GM21528 (cell line): ENCODE results near the gene EFHD1.
"Not testable (repeated sequence)": the region's sequence is repeated elsewhere in the genome, so short reads cannot be mapped to it uniquely, and the experiment has no call there.

ENCODE experiments used
- ATAC-seq: cut with Tn5 transposase; IDR thresholded peaks from one replicate; pipeline ENCODE4 v1.9.1; 2021; ENCODE audit warnings: mild to moderate bottlenecking, moderate library complexity; ENCODE audit not compliant: unreplicated experiment, low FRiP score

EFHD1 gene

DNA sequence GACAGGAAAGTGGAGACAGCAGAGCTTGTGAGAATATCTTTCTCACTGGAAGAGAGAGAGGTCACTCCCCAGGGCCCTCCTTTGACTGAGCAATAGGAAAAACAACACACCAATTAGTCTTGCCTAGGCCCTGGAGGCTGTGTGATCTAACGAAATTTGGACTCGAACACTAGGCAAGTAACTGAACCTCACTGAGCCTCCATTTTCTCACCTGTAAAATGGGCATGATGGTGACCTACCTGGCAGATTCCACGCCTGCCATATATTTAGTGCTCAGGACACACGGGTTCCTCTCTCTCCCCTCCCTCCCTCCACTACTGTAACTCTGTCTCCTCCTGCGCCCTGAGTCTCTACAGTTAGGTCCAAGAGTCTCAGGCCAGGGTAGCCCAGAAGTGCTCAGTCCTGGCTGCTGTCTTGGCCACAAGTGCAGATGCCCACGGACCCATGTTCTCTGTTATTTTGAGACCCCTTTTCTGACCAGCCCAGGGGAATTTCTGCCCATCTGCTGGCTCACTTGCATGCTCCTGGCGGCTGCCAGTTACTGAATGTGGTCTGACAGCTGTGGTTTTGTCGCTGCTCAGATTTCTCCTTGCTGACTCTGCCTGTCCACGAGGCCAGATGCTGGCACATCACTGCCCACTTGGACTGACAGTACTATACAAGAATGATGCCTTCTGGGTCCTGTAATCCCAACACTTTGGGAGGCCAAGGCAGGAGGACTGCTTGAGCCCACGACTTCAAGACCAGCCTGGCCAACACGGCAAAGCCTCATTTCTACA is 54.2 kb downstream of the EFHD1 start:
- ATAC-seq: no peak

DNA sequence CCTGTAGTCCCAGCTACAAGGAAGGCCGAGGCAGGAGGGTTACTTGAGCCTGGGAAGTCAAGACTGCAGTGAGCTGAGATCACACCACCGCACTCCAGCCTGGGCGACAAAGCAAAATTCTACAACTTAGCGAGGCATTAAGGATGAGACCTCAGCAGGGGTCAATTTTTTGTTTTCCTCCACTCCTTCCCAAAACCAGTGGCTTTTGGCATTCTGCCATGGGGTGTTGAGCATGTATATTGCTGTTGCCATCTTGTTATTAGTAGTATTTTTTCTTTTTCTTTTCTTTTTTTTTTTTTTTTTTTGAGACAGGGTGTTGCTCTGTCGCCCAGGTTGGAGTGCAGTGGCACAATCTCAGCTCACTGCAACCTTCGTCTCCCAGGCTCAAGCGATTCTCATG is 54.8 kb downstream of the EFHD1 start:
- ATAC-seq: no peak

DNA sequence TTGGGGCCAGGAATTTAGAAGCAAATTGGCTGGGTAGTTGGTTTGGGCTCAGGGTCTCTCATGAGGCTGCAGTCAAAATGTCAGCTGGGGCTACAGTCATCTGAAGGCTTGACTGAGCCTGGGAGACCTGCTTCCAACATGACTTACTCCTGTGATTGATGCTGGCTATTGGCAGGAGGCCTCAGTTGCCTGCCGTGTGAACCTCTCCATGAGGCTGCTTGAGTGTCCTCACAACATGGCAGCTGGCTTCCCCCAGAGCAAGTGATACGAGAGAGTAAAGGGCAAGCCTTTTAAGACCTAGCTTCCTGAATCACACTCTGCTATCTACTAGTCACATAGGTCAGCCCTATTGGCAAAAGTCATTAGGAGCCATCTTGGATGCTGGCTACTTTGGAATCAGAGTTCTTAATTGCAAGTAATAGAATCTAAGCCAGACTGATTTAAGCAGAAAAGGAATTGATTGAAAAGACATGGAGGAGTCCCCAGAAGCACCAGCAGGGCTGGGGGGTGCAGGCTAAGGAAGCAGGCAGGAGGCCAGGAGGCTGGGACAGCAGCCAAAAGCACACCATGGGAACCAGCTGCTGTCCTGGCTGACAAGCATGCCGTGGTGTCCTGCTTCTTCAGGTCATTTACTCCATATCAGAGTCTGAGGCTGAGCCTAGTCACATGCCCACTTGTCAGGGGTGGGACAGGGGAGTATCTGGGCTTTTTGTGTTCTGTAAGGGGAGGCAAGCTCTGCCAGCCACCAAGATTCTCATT is 55.9 kb downstream of the EFHD1 start:
- ATAC-seq: no peak

DNA sequence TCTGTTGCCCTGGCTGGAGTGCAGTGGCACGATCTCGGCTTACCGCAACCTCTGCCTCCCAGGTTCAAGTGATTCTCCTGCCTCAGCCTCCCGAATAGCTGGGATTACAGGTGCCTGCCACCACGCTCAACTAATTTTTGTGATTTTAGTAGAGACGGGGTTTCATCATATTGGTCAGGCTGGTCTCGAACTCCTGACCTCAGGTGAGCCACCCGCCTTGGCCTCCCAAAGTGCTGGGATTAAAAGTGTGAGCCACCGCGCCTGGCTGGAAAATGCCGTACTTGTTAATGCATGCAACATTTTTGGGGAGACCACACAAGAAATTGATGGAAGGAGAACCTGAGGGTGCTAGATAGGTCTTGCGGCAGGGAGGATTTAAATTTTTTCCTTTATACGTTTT is 57.7 kb downstream of the EFHD1 start:
- not testable (repeated sequence) for ATAC-seq

DNA sequence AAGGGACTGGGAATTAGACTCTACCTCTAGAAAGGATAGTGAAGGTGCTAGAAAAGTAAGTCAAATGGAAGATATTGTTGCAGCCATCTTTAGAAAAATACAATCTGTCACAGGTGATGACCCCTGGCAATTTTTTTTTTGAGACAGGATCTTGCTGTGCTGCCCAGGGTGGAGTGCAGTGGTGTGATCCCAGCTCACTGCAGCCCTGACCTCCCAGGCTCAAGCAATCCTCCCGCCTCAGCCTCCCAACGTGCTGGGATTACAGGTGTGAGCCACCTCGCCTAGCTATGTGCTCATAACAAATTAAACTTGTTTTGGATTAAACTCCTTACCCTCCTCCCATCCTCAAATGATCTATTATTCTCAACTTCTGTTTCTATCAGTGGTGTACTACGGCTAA is 59.9 kb downstream of the EFHD1 start:
- no peak for ATAC-seq

DNA sequence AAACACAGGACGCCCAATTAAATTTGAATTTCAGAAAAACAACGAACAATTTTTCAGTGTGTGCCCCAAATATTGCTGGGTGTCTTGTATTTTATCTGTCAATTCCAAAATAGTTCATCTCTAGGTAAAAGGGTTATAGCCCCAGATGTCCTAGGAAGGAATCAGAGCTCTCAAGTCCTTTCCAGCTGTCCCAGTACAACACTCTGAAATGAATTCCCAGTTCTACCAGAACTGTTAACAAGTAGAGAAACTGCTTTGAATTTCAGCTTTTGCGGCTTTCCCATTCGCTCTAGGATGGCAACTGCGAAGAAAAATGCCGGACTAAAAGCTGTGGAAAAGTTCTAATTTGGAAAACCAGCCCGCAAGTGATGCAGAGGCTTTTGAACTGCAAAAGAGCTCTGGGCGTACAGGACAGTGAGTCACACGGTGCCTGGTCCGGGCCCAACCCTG is 63.2 kb downstream of the EFHD1 start:
- no peak for ATAC-seq

DNA sequence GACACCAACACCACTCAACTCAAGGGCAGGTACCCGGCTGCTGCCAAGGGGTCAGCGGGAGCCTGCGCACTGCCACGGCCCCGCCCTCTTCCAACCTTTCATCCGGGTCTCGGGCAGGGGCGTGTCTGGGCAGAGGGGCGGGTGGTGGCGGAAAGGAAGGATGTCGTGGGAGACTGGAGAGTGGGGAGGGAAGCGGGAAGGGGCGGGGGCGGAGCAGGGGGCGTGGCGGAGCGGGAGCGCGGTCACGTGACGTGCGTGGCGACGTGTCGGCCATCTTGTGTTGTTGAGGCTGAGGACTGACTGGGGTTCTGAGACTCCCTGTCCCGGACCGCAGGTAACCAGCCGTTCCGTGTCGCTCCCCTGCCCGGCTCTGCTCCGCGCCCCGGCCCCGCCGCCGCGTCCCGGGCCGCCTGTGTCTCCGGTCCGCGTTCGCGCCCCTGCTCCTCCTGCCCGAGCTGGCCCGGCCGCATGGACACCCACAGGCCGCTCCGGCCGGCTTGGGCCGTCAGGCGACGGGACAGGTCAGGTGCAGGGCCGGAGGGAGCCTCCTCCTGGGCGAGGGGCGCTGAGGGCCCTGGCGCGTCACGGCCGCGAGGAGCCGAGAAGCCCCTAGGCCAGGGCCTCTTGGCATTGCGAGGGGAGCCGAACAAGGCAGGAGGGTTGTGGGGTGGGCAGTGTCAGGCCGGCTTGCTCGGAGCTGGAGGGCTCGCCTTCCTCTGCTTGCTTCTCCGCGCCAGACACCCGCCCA is 63.8 kb downstream of the EFHD1 start, which contains the start of gene GIGYF2:
GIGYF2 (plus strand) TSS at position 273 of the 748 bp plus-strand sequence. CDS start 37,867 bp downstream, outside the sequence.
- peak; percentile 83 for ATAC-seq

DNA sequence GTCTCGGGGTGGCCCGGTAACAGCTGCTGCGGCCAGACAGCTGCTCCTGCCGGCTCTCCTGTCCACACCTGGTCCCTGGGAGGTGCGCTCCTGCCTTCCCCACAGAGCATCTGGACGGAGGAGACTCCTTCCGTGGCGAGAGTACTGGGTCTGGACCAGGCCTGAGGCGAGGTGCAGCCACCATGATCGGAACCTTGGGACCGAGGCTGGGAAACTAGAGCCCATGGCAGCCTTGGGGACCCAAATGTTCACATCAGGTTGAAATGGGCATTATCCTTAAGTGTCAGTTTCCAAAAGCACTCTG is 64.4 kb downstream of the EFHD1 start:
- peak; percentile 36 for ATAC-seq

DNA sequence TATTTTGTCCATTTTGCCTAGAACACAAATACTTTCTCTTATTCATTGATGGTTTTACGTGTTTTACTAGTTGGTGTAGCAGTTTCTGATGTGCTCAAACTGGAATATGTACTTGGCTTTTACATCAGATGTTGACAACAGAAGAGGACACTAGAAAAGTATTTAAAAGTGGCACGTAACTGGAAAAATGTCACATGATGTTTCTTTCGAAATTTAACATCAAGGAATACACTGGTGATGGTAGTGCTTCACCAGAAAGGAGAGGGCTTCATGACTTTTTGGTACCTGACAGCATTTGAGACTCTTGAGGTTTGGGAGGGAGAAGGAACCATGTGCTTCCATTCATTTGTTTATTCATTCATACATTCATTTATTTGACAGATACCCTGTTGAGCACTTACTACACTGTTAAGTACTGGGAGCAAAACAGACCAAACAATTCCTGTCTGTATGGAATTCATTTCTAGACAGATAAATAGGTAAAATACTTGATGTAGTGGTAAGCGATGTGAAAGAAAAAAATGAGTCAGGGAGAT is 65.2 kb downstream of the EFHD1 start:
- no peak for ATAC-seq

DNA sequence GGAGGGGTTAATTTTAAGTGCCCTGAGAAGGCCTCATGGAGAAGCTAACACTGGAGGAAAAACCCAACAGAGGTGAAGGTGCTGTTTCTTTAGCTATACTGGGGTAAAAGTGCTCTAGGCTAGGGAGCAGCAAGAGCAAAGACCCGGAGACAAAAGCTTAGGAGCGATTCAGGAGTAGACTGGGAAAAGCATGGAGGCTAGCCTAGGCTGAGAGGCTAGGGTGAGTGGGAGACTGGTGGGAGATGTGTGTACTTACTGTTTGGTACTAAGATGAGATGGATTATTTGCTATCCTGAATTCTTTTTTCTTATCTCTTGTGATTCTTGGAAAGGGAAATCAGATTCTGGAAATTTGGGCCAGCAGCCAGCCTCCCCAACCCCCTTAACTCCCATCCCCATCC is 65.7 kb downstream of the EFHD1 start:
- no peak for ATAC-seq

DNA sequence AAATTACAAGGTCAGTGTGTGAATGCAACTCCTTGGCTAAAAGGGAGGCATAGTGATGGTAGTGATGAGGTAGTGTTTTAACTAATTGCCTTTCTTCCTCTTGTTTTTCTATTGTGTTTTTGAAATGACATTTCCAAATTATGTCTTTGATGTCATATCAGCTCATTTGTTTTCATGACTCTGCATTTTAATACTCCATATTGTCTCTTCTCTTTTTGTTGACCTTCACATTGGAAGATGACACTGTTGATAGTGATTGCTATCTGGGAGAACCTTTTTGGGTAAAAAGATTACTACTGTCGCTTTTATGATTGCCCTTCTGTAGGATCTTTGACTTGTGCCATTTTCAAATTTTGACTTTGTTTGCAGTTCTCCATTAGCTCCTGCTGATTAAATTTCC is 66.8 kb downstream of the EFHD1 start:
- no peak for ATAC-seq

DNA sequence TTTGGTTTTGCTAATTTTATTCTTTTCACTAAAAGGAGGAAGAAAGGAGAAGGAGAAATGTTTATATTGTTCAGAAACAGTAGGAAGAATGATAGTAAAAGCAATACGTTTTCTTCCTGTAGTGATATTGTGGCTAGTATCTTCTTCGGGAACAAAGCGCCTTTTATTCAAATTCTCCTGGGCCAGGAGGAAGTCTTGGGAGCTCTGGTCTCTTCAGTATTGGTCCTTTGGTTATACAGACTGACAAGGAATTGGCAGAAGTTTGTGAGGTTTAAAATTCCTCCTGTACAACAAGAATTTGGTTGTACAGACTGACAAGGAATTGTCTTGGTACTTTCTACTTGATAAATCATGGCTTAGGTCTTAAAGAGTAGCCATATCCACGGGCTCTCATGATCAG is 73.7 kb downstream of the EFHD1 start:
- no peak for ATAC-seq

DNA sequence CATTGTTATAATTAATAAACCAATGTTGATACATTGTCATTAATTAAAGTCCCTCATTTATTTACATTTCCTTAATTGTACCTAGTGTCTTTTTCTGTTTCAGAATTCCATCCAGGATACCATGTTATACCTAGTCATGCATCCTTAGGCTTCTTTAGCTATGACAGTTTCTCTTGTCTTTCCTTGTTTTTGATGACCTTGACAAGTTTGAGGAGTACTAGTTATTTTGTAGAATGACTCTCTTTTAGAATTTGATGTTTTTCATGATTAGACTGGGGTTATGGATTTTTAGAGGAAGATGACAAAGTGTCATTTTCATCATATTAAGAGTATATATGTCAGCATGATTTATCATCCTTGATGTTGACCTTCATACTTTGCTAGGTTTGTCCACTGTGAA is 80.1 kb downstream of the EFHD1 start:
- no peak for ATAC-seq

DNA sequence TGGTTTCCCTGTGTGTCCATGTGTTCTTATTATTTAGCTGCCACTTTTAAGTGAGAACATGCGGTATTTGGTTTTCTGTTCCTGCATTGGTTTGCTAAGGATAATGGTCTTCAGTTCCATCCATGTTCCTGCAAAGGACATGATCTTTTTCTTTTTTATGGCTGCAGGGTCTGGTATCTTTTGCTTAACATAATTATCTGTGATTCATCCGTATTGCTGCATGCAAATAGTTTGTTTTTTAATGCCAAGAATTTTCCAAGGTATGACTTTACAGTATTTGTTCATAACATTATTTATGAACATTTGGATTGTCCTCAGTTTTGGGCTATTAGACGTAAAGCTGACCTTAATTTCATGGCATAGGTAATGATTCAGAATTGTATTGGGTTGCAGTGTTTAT is 81.6 kb downstream of the EFHD1 start:
- no peak for ATAC-seq

DNA sequence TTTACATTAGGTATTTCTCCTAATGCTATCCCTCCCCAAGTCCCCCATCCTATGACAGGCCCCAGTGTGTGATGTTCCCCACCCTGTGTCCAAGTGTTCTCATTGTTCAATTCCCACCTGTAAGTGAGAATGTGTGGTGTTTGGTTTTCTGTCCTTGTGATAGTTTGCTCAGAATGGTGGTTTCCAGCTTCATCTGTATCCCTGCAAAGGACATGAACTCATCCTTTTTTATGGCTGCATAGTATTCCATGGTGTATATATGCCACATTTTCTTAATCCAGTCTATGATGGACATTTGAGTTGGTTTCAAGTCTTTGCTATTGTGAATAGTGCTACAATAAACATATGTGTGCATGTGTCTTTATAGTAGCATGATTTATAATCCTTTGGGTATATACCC is 86.7 kb downstream of the EFHD1 start:
- ATAC-seq: not testable (repeated sequence)

DNA sequence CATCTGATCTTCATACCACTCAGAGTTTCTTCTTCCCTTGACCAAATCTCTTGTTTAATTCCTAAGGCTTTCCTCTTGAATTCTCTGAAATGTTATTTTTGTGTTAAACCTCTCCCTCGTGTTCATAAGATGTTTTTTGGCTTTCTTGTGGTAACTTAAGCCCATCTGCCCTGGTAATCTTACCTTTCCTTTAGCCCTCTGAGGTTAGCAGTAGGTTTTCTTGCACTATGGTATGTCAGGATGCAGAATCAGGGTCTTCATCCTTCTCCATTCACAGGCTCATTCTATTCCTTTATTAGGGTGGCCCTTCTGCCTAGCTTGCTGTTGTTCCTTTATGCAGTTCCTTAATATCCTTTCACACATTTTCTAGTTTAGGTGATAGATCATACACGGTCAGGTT is 87.9 kb downstream of the EFHD1 start:
- no peak for ATAC-seq

DNA sequence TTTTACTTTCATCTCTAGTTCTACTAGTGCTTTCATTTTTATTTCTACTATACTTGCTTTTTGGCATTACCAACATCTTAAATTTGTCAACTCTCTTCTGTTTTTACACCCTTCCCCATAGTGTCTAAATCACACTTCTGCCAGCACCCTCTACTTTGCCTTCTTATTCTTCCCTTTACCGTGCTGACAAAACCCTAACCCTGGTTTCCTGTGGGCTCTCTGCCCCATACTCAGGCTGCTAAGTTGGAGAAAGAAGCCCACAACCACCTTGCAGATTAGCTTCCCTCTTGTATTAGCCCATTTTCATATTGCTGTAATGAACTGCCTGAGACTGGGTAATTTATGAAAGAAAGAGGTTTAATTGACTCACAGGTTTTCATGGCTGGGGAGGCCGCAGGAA is 88.5 kb downstream of the EFHD1 start:
- ATAC-seq: no peak

DNA sequence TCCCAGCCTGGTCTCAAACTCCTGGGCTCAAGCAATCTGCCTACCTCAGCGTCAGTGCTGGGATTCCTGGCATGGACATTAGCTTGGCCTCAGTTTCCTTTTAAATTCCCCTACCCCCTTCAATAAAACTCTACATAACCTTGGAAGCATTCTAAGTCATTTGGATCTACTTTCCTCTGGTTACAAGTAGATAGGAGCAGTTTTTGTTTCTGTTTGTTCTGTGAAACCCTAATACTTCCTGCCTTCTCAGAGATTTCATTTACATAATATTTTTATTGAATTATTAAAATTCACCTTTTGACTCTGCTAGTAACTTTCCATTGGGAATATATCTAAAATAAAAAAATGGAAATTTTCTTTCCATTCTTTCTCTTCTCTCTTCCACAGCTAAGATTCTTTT is 89.6 kb downstream of the EFHD1 start:
- ATAC-seq: no peak

DNA sequence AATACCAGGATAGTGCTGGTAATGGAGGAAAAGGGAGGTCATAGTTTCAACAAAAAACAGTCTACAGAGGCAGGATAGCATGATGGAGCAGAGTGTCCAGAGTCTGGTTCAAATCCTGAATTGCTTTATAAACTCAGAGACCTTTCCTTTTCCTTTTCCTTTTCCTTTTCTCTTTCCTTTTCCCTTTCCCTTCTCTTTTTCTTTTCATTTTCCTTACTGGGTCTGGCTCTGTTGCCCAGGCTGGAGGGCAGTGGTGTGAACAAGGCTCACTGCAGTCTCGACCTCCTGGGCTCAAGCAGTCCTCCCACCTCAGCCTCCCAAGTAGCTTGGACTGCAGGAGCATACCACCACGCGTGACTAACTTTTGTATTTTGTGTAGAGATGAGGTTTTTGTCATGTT is 95.4 kb downstream of the EFHD1 start:
- ATAC-seq: no peak

DNA sequence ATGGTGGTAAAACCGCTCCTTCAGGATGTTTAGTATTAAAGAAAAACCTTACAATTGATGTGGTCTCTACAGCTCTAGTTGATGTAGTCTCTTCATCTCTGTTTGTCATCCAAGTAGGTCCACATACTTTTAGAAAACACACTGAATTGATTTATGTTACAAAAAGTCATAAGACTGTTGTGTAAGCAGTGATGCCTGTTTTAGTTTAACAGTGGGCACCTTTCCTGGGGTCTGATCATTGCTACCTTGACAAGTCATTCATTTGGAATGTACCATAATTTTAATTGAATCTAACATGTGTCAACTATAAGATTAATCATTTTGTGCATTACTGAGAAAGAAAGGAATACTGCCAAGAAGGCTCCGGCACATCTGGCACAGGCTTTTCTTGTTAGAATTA is 98.1 kb downstream of the EFHD1 start:
- no peak for ATAC-seq
